Vagina (tissue), 2 donors: ENCODE data around the gene ATP6V0A1. TPM values are rescaled to one million over a fixed set of nuclear protein-coding genes. Genes with fewer than 3 reads are reported as not detected.

Source experiments
- DNase-seq, 2 donors: peaks; one replicate each; pipeline ENCODE4 v3.0.0-alpha.2; 2017; ENCODE audit errors: extremely low spot score in 2 of 2
- H3K27ac ChIP-seq: fragments of 200-600 bp; sonication (generic); one replicate; pipeline ENCODE4 v1.5.1; 2019
- H3K27me3 ChIP-seq: fragments of 200-600 bp; sonication (generic); one replicate; pipeline ENCODE4 v1.5.1; 2019
- H3K36me3 ChIP-seq, 2 donors: fragments of 200-600 bp; sonication (generic); one replicate each; pipeline ENCODE4 v1.5.1; 2017 to 2019
- H3K4me1 ChIP-seq: fragments of 200-600 bp; sonication (generic); one replicate; pipeline ENCODE4 v1.5.1; 2019
- H3K4me3 ChIP-seq, 2 donors: fragments of 200-600 bp; sonication (generic); 1 replicate in 1 of 2; 2 replicates in 1 of 2; pipeline ENCODE4 v1.5.1; 2016 to 2019
- H3K9me3 ChIP-seq: fragments of 200-600 bp; sonication (generic); one replicate; pipeline ENCODE4 v1.5.1; 2019
- CTCF ChIP-seq, 3 experiments: fragments of 450-650 bp in 2 of 3; fragments of 200-600 bp in 1 of 3; sonication (generic) in 1 of 3; IDR thresholded peaks; one replicate each; pipeline ENCODE4 v1.5.1; 2017 to 2019; ENCODE audit warnings: antibody characterized with exemption in 3 of 3, mild to moderate bottlenecking in 2 of 3, moderate library complexity in 2 of 3
- POLR2A ChIP-seq, 2 donors: fragments of 450-650 bp; IDR thresholded peaks; one replicate each; pipeline ENCODE4 v1.6.1; 2017; ENCODE audit warnings: antibody characterized with exemption in 2 of 2, mild to moderate bottlenecking in 2 of 2, moderate library complexity in 2 of 2
- POLR2AphosphoS5 ChIP-seq, 2 donors: sonication (generic); formaldehyde crosslinking; IDR thresholded peaks; one replicate each; pipeline ENCODE4 v1.9.0; 2017; ENCODE audit warnings: antibody characterized with exemption in 2 of 2, mild to moderate bottlenecking in 2 of 2, low read depth in 1 of 2; ENCODE audit not compliant: insufficient read depth in 1 of 2
- intact Hi-C: fragments of 100-400 bp; cut with DNase I; formaldehyde crosslinking; loops from one replicate; pipeline ENCODE4 v1.15.1; 2023
- total RNA-seq: library from RNA; depleted of rRNA; stranded (reverse); fragments of >200 nt; gene quantifications from one replicate; pipeline ENCODE4 v1.2.3, GENCODE V29; 2016

The ATP6V0A1 gene
- total RNA-seq, 1 donor from 2014 or later = 72.4 TPM

GRCh38 chr17:42513686-42514085 lies 55.0 kb downstream of the ATP6V0A1 start:
- Histone ChIP-seq H3K36me3 (peaks cover 0 to 26% of the 10 kb centered on the region in 2 donors), H3K27me3 (no peaks in the 10 kb centered on the region), H3K9me3 (no peaks in the 10 kb centered on the region), H3K4me1 (peaks cover 58% of the 10 kb centered on the region), H3K4me3 (no peak overlapping the region), H3K27ac (peak overlapping the region; percentile 80)
- TF ChIP-seq POLR2A (IDR thresholded peaks at IDR 0.05) (no peak), CTCF (IDR thresholded peaks at IDR 0.05) (no peak), POLR2AphosphoS5 (IDR thresholded peaks at IDR 0.05; ENCODE audit: insufficient read depth in 1 of 2, low read depth in 1 of 2) (no peak)
- intact Hi-C loops = loop anchor here (5.0 kb wide), 1 partner anchor 191 kb away; no protein-coding TSS in a partner anchor
- DNase-seq = no peak

DNA sequence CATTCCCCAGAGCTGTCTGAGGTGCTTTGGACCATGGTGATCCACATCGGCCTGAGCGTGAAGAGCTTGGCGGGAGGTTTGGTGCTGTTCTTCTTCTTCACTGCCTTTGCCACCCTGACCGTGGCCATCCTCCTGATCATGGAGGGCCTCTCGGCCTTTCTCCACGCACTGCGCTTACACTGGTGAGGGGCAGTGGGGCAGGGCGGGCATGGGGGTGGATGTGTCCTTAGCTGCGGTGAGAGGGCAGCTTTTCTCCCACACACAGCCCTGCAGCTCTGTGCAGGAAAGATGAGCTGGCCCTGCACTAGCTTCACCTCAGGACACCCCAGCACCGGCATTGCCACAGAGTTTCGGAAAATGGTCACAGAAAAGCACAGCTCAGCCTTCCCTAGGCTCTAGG lies 55.6 kb downstream of the ATP6V0A1 start:
- peaks cover 60% of the 10 kb centered on the region for H3K4me1 ChIP-seq
- peaks cover 0 to 20% of the 10 kb centered on the region in 2 donors for H3K36me3 ChIP-seq
- intact Hi-C loops = loop anchor here (5.0 kb wide), 1 partner anchor 192 kb away; no protein-coding TSS in a partner anchor
- no peak for DNase-seq
- H3K4me3 ChIP-seq = no peak overlapping the region
- H3K27ac ChIP-seq = peak overlapping the region; percentile 80
- H3K9me3 ChIP-seq = no peaks in the 10 kb centered on the region
- no peak for TF ChIP-seq POLR2A (IDR thresholded peaks at IDR 0.05)
- TF ChIP-seq CTCF (IDR thresholded peaks at IDR 0.05) = no peak
- TF ChIP-seq POLR2AphosphoS5 (IDR thresholded peaks at IDR 0.05; ENCODE audit: insufficient read depth in 1 of 2, low read depth in 1 of 2) = no peak
- H3K27me3 ChIP-seq = no peaks in the 10 kb centered on the region

GRCh38 chr17:42514867-42515266 lies 56.2 kb downstream of the ATP6V0A1 start:
- H3K27me3 ChIP-seq = no peaks in the 10 kb centered on the region
- DNase-seq = no peak
- no peaks in the 10 kb centered on the region for H3K9me3 ChIP-seq
- H3K4me1 ChIP-seq = peaks cover 61% of the 10 kb centered on the region
- TF ChIP-seq CTCF (IDR thresholded peaks at IDR 0.05) (no peak), POLR2AphosphoS5 (IDR thresholded peaks at IDR 0.05; ENCODE audit: insufficient read depth in 1 of 2, low read depth in 1 of 2) (no peak), POLR2A (IDR thresholded peaks at IDR 0.05) (no peak)
- H3K27ac ChIP-seq = peak overlapping the region; percentile 80
- H3K4me3 ChIP-seq = no peak overlapping the region
- intact Hi-C loops = loop anchor here (5.0 kb wide), 3 partner anchors 58 to 193 kb away; partner anchors contain the start of gene ATP6V0A1
- H3K36me3 ChIP-seq = peaks cover 0 to 19% of the 10 kb centered on the region in 2 donors

DNA sequence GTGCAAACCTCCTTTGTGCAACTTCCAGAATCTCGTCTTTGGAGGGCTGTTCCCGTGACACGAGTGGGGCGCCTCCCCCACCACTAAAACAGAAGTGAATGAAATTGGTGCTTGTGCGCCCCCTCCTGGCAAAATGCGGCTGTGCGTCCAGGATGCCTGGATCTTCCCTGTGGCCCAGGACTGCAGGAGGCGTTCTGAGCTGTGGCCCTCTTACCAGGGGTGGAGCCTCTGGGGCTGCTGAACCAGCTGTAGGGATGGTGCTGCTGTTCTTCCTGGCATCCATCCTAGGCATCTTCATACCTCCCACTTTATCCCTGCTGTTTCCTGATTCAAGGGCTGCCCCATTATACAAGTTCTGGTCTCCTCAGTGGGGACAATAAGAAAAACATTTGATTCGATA lies 58.8 kb downstream of the ATP6V0A1 start:
- peaks cover 85% of the 10 kb centered on the region for H3K4me1 ChIP-seq
- peak overlapping the region; percentile 95 for H3K27ac ChIP-seq
- H3K4me3 ChIP-seq = no peak overlapping the region
- no peak for DNase-seq
- no peaks in the 10 kb centered on the region for H3K9me3 ChIP-seq
- TF ChIP-seq POLR2AphosphoS5 (IDR thresholded peaks at IDR 0.05; ENCODE audit: insufficient read depth in 1 of 2, low read depth in 1 of 2) (peak; percentile 60 to 72), CTCF (IDR thresholded peaks at IDR 0.05) (peak; percentile 89 to 96 (median 94)), POLR2A (IDR thresholded peaks at IDR 0.05) (no peak)
- intact Hi-C loops = loop anchor here (5.0 kb wide), 2 partner anchors 60 to 110 kb away; partner anchors contain the start of gene ATP6V0A1
- H3K27me3 ChIP-seq = no peaks in the 10 kb centered on the region
- peaks cover 0 to 19% of the 10 kb centered on the region in 2 donors for H3K36me3 ChIP-seq

- H3K4me3 ChIP-seq = peak overlapping the region in 1 of 2 donors; percentile 2
- H3K27ac ChIP-seq = peak overlapping the region; percentile 95
- peaks cover 0 to 19% of the 10 kb centered on the region in 2 donors for H3K36me3 ChIP-seq
- peaks cover 85% of the 10 kb centered on the region for H3K4me1 ChIP-seq
- TF ChIP-seq POLR2AphosphoS5 (IDR thresholded peaks at IDR 0.05; ENCODE audit: insufficient read depth in 1 of 2, low read depth in 1 of 2) = peak; percentile 54 to 84
- TF ChIP-seq POLR2A (IDR thresholded peaks at IDR 0.05) = no peak
- H3K9me3 ChIP-seq = no peaks in the 10 kb centered on the region
- H3K27me3 ChIP-seq = no peaks in the 10 kb centered on the region
- DNase-seq = peak in 1 of 2 donors; percentile 97
- intact Hi-C loops = loop anchor here (5.0 kb wide), 2 partner anchors 61 to 111 kb away; partner anchors contain the start of gene ATP6V0A1
Measured at GRCh38 chr17:42518046-42518754, 59.5 kb downstream of the ATP6V0A1 start.
